Esophagus muscularis mucosa (tissue), 4 donors: ENCODE results near the gene DHRS9. TPM values are rescaled to one million over a fixed set of nuclear protein-coding genes. Genes with fewer than 3 reads are reported as not detected.

ENCODE experiments used
- DNase-seq: peaks from one replicate; pipeline ENCODE4 v3.0.0-alpha.2; 2017; ENCODE audit errors: extremely low spot score
- H3K27ac ChIP-seq, 4 donors: fragments of 200-600 bp; sonication (generic); replicated peaks in 1 of 4; 1 replicate in 3 of 4; 2 replicates in 1 of 4; pipeline ENCODE4 v1.5.1; 2016 to 2019; ENCODE audit warnings: mild to moderate bottlenecking in 1 of 4
- H3K27me3 ChIP-seq, 4 donors: fragments of 200-600 bp; sonication (generic); one replicate each; pipeline versions ENCODE4 v1.5.1 to v1.6.0; 2016 to 2019
- H3K36me3 ChIP-seq, 4 donors: fragments of 200-600 bp; sonication (generic); one replicate each; pipeline ENCODE4 v1.5.1; 2016 to 2019
- H3K4me1 ChIP-seq, 4 donors: fragments of 200-600 bp; sonication (generic); one replicate each; pipeline ENCODE4 v1.5.1; 2016 to 2019
- H3K4me3 ChIP-seq, 4 donors: fragments of 200-600 bp; sonication (generic); 1 replicate in 2 of 4; 2 replicates in 2 of 4; pipeline ENCODE4 v1.5.1; 2016 to 2019; ENCODE audit warnings: mild to moderate bottlenecking in 4 of 4, moderate library complexity in 1 of 4
- H3K9me3 ChIP-seq, 4 donors: fragments of 200-600 bp; sonication (generic); 1 replicate in 3 of 4; 2 replicates in 1 of 4; pipeline ENCODE4 v1.5.1; 2016 to 2019
- EP300 ChIP-seq: sonication (generic); formaldehyde crosslinking; IDR thresholded peaks from one replicate; pipeline ENCODE4 v1.6.1; 2017; ENCODE audit warnings: antibody characterized with exemption
- POLR2A ChIP-seq: fragments of 450-650 bp; IDR thresholded peaks from one replicate; pipeline ENCODE4 v1.6.1; 2017; ENCODE audit warnings: antibody characterized with exemption, moderate library complexity, mild to moderate bottlenecking, low read depth
- POLR2AphosphoS5 ChIP-seq, 2 donors: sonication (generic); formaldehyde crosslinking; IDR thresholded peaks; one replicate each; pipeline ENCODE4 v1.6.1; 2017; ENCODE audit warnings: antibody characterized with exemption in 2 of 2
- WGBS: methylation state at CpG from one replicate; pipeline ENCODE4 v1.1.5; 2018; 5-methylcytosine and 5-hydroxymethylcytosine counted together
- intact Hi-C: fragments of 100-400 bp; cut with DNase I; formaldehyde crosslinking; loops from one replicate; pipeline ENCODE4 v1.15.1; 2023
- total RNA-seq, 4 donors: library from RNA; depleted of rRNA; stranded (reverse); fragments of >200 nt; gene quantifications; one replicate each; pipeline versions ENCODE4 v1.1.0 to v1.2.1, GENCODE V29; 2016
- TF ChIP-seq, protein P1 (sequence below), 3 experiments: fragments of 200-600 bp in 2 of 3; fragments of 450-650 bp in 1 of 3; sonication (generic) in 2 of 3; IDR thresholded peaks; one replicate each; pipeline ENCODE4 v1.5.1; 2017 to 2019; ENCODE audit warnings: antibody characterized with exemption in 3 of 3, mild to moderate bottlenecking in 2 of 3, moderate library complexity in 1 of 3

The DHRS9 gene
- total RNA-seq, 4 donors from 2014 or later: 0.75 to 0.99 (median 0.83) TPM; not detected in 1

DNA sequence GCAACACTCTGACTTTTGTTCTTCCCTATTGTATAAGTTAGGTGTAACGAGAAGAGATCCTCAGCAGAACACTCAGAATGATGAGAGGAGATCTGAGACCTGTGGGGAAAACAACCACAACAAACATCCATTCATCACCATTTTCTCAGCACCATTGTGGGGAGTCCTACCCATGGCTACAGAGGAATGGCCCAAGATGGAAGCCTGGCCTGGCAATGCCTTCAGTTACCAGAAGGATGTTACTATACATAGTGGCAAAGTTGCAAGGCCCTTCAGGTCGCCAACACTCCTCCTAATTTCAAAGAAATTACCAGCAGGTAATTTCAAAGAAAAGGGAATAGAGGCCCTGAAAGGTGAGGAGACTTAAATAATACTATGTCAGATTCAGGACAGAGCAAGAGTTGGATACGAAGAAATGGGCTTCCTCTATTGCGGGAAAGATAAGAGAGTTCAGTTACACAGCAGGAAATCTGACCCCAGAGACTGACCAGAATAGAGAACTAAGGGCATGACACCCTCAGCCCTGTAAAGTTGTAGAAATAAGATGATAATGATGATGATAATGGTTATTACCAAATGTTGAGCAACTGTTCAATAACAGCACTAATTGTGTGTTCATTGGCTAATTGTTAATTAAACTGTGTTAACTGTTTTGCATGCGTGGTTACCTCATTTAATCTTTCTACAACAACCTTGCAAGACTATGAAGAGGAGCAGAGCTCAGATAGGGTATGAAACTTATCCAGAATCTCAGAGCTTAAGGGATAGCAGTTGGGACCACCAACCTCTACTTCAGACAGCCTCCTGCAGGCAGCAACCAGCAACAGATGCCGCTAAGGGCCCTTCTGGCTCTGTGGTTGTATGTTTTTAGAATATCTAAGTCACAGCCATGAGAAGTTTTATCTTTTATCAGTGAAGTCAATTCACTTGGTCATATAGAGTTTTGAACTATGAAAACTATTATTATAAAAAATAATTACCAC lies 37.5 kb downstream of the DHRS9 start:
- no peaks in the 10 kb centered on the region for H3K36me3 ChIP-seq
- H3K4me1 ChIP-seq: peaks cover 0 to 6% (median 4%) of the 10 kb centered on the region in 4 donors
- no peak for DNase-seq
- no peak overlapping the region for H3K27ac ChIP-seq
- TF ChIP-seq, protein P1, sequence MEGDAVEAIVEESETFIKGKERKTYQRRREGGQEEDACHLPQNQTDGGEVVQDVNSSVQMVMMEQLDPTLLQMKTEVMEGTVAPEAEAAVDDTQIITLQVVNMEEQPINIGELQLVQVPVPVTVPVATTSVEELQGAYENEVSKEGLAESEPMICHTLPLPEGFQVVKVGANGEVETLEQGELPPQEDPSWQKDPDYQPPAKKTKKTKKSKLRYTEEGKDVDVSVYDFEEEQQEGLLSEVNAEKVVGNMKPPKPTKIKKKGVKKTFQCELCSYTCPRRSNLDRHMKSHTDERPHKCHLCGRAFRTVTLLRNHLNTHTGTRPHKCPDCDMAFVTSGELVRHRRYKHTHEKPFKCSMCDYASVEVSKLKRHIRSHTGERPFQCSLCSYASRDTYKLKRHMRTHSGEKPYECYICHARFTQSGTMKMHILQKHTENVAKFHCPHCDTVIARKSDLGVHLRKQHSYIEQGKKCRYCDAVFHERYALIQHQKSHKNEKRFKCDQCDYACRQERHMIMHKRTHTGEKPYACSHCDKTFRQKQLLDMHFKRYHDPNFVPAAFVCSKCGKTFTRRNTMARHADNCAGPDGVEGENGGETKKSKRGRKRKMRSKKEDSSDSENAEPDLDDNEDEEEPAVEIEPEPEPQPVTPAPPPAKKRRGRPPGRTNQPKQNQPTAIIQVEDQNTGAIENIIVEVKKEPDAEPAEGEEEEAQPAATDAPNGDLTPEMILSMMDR (IDR thresholded peaks at IDR 0.05): no peak
- TF ChIP-seq POLR2A (no peak), EP300 (no peak), POLR2AphosphoS5 (IDR thresholded peaks at IDR 0.05) (no peak)
- peaks cover 0 to 4% (median 0%) of the 10 kb centered on the region in 4 donors for H3K27me3 ChIP-seq
- intact Hi-C loops: loop anchor here (10.0 kb wide), 1 partner anchor 168 kb away; no protein-coding TSS in a partner anchor
- WGBS: 80% methylated on average over 6 of the region's 6 CpGs
- no peak overlapping the region for H3K4me3 ChIP-seq
- no peaks in the 10 kb centered on the region for H3K9me3 ChIP-seq

GRCh38 chr2:169107645-169108044 lies 38.3 kb downstream of the DHRS9 start:
- Histone ChIP-seq H3K4me1 (peaks cover 0 to 6% (median 4%) of the 10 kb centered on the region in 4 donors), H3K36me3 (no peaks in the 10 kb centered on the region), H3K4me3 (no peak overlapping the region), H3K27ac (no peak overlapping the region), H3K9me3 (no peaks in the 10 kb centered on the region), H3K27me3 (peaks cover 0 to 4% (median 0%) of the 10 kb centered on the region in 4 donors)
- DNase-seq: no peak
- WGBS: 90% methylated on average over 2 of the region's 2 CpGs
- intact Hi-C loops: loop anchor here (10.0 kb wide), 1 partner anchor 167 kb away; no protein-coding TSS in a partner anchor
- TF ChIP-seq, protein P1 (IDR thresholded peaks at IDR 0.05): no peak
- no peak for TF ChIP-seq POLR2AphosphoS5 (IDR thresholded peaks at IDR 0.05)
- no peak for TF ChIP-seq POLR2A
- no peak for TF ChIP-seq EP300

DNA sequence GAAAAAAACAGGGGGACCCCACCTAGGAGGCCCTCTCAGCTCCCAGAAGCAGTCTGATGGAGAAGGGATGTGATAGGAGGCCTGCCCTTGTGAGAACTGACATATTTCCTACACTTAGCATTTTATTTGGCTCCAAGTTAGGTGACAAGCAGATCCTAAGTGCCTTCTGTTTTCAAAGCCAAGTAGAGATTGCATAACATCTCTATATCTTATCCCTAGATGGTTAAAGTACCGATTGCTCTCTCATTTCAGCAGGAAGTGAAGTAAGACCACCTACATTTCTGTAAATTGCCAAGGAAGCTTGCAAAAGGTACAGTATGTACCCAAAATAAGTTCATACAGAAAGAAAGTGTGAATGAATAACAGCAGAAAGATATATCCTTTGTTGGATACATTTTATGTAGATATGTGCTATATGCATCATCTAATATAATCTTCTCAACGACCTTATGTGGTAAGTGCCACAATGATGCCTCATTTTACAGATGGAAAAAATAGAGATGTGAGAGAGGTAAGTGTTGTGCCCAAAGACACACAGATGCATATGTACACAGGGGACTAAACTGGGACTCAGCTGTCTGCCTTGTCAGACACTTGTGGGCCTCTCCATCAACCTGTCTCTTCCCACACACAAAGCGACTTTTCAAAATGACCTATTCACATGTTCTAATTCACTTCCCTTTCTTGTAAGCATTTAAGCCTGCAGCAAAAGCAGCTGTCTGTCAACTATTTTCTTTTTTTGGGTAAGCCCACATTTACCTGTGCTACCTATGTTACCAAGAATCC lies 38.9 kb downstream of the DHRS9 start:
- peaks cover 0 to 4% (median 0%) of the 10 kb centered on the region in 4 donors for H3K27me3 ChIP-seq
- H3K4me3 ChIP-seq: no peak overlapping the region
- DNase-seq: no peak
- H3K27ac ChIP-seq: no peak overlapping the region
- H3K9me3 ChIP-seq: no peaks in the 10 kb centered on the region
- intact Hi-C loops: loop anchor here (10.0 kb wide), 1 partner anchor 167 kb away; no protein-coding TSS in a partner anchor
- TF ChIP-seq POLR2A: no peak
- TF ChIP-seq, protein P1 (IDR thresholded peaks at IDR 0.05): no peak
- H3K36me3 ChIP-seq: no peaks in the 10 kb centered on the region
- WGBS: 66% methylated on average over 3 of the region's 3 CpGs
- H3K4me1 ChIP-seq: peaks cover 0 to 6% (median 4%) of the 10 kb centered on the region in 4 donors

DNA sequence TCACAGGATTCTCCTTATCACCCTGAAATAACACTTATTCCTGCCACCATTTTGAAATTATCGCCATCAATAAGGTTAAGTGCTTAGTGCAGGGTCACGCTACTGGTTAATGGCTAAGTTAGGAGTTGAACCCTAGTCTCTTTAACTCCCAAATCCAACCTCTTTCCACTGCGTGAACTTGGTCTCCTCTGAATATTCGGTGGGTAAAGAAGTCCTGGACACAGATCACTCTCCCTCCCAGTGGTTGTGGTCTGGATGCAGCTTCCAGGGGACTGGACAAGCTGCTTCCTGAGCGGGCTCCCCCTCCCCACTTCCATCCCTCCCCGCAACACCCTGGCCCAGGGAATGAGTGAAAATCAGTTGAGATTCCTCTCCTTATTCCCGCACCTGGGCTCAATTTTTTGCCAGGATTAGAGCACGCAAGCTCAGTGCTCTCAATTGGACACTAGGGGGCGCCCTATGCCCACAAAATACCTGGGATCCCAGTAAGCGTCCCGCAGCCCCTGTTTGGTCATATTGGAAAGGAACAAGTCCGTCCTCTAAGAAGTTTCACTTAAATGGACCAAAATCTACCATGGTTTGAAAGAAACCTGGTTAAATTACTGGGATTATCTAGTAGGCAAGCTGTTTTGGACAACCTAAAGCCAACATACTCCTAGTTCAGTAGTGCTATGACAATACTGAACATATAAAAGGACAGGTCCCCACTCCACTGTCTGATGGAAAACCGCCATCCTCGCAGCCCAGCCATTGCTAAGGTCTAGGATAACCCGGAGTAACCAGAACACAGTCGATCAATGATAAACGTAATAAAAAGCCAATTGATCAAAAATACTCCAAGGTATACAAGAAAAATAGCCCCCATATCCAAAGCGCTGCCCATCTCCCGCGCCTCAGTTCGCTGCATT lies 40.4 kb downstream of the DHRS9 start:
- Histone ChIP-seq H3K27ac (no peak overlapping the region), H3K9me3 (no peaks in the 10 kb centered on the region), H3K27me3 (peaks cover 0 to 4% (median 0%) of the 10 kb centered on the region in 4 donors), H3K4me1 (peaks cover 0 to 6% (median 4%) of the 10 kb centered on the region in 4 donors), H3K4me3 (no peak overlapping the region), H3K36me3 (no peaks in the 10 kb centered on the region)
- intact Hi-C loops: loop anchor here (10.0 kb wide), 1 partner anchor 165 kb away; no protein-coding TSS in a partner anchor
- 50% methylated on average over 21 of the region's 21 CpGs for WGBS
- TF ChIP-seq, protein P1 (IDR thresholded peaks at IDR 0.05): peak; percentile 69 to 91 (median 75)
- TF ChIP-seq POLR2A (no peak), POLR2AphosphoS5 (IDR thresholded peaks at IDR 0.05) (no peak)
- DNase-seq: no peak
